Brain microvascular endothelial cell (primary cell): ENCODE results near the gene KRT20.

Source experiments
- DNase-seq: peaks from one replicate; pipeline ENCODE4 v3.0.0-alpha.2; 2020
- H3K27ac ChIP-seq: fragments of 250-450 bp; sonication (Bioruptor Pico); 2 replicates; pipeline ENCODE4 v1.5.1; 2020; ENCODE audit warnings: mild to moderate bottlenecking, moderate library complexity
- H3K27me3 ChIP-seq: fragments of 250-450 bp; sonication (Bioruptor Pico); replicated peaks from 2 replicates; pipeline ENCODE4 v1.5.1; 2020; ENCODE audit warnings: mild to moderate bottlenecking
- H3K36me3 ChIP-seq: fragments of 250-450 bp; sonication (Bioruptor Pico); replicated peaks from 2 replicates; pipeline ENCODE4 v1.5.1; 2020; ENCODE audit warnings: mild to moderate bottlenecking
- H3K4me3 ChIP-seq: 2 replicates; pipeline ENCODE4 v1.5.1; 2011; ENCODE audit warnings: low read depth, mild to moderate bottlenecking, control low read depth, low read length, moderate library complexity
- CTCF ChIP-seq: IDR thresholded peaks from 2 replicates; pipeline ENCODE4 v1.5.1; 2011; ENCODE audit warnings: low read depth, mild to moderate bottlenecking, moderate library complexity, low read length, control low read depth, inconsistent platforms; ENCODE audit errors: missing control alignments
- in situ Hi-C: cut with HindIII; loops from 2 replicates; pipeline ENCODE4 v1.10.0; 2017; ENCODE audit warnings: low sequenced_read_pairs, low pct_ligation_motif_present

KRT20 gene

GRCh38 chr17:40895106-40895730 lies 10.2 kb upstream of the KRT20 start:
- TF ChIP-seq CTCF: no peak
- H3K36me3 ChIP-seq: no peaks in the 10 kb centered on the region
- H3K4me3 ChIP-seq: no peak overlapping the region
- no peak overlapping the region for H3K27ac ChIP-seq
- H3K27me3 ChIP-seq: no peaks in the 10 kb centered on the region
- DNase-seq: no peak
- in situ Hi-C loops: no loop called here

GRCh38 chr17:40888196-40888720 lies 3.2 kb upstream of the KRT20 start:
- no peak overlapping the region for H3K27ac ChIP-seq
- no peak overlapping the region for H3K4me3 ChIP-seq
- no peaks in the 10 kb centered on the region for H3K36me3 ChIP-seq
- TF ChIP-seq CTCF: no peak
- DNase-seq: no peak
- no peaks in the 10 kb centered on the region for H3K27me3 ChIP-seq
- in situ Hi-C loops: no loop called here

GRCh38 chr17:40886090-40886489 lies 1.0 kb upstream of the KRT20 start:
- no peaks in the 10 kb centered on the region for H3K36me3 ChIP-seq
- H3K4me3 ChIP-seq: no peak overlapping the region
- H3K27ac ChIP-seq: no peak overlapping the region
- DNase-seq: peak; percentile 13
- H3K27me3 ChIP-seq: no peaks in the 10 kb centered on the region
- in situ Hi-C loops: no loop called here
- TF ChIP-seq CTCF: no peak

GRCh38 chr17:40883626-40884334 lies 1.3 kb downstream of the KRT20 start:
- DNase-seq: no peak
- Histone ChIP-seq H3K36me3 (no peaks in the 10 kb centered on the region), H3K27me3 (no peaks in the 10 kb centered on the region), H3K27ac (no peak overlapping the region), H3K4me3 (no peak overlapping the region)
- TF ChIP-seq CTCF: no peak
- in situ Hi-C loops: no loop called here

- in situ Hi-C loops: no loop called here
- DNase-seq: no peak
- no peak for TF ChIP-seq CTCF
- no peaks in the 10 kb centered on the region for H3K27me3 ChIP-seq
- H3K36me3 ChIP-seq: no peaks in the 10 kb centered on the region
- no peak overlapping the region for H3K27ac ChIP-seq
- no peak overlapping the region for H3K4me3 ChIP-seq
These were observed 2.0 kb downstream of the KRT20 start for GRCh38 chr17:40883031-40883430.
